ENCODE measurements around the gene PCBP4.

DNA sequence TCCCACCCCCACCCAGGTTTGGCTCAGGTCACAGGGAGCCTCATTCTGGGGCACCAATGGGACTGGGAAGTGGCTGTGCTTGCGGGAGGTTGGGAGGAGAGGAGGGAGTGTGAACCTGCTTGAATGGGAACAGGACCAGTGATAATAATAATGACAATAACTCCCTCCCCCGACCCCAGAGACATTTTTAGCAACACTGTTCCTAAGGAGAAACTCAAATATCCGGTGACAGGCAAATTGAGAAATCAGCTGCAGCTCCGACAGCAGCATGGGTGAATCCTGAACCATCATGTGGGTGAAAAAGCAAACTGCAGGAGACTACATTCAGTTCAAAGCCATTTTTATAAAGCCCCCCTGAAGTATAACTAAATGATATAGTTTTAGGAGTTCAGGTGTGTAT, 40.0 kb upstream of the PCBP4 start:
- TF ChIP-seq CTCF (IDR thresholded peaks at IDR 0.05): no peak
- no peak for TF ChIP-seq POLR2A (IDR thresholded peaks at IDR 0.05)

Data from adrenal gland (tissue), 5 donors.